HepG2 (cell line): Measurements from ENCODE around the gene DNAJB11. TPM values are rescaled to one million over a fixed set of nuclear protein-coding genes. Genes with fewer than 3 reads are reported as not detected.

Source experiments
- CENPBD1 ChIP-seq: sonication (generic); formaldehyde crosslinking; IDR thresholded peaks from 2 replicates; pipeline ENCODE4 v1.8.0; 2022; ENCODE audit warnings: missing genetic modification reagents, low read depth, mild to moderate bottlenecking, borderline replicate concordance
- ESRRA ChIP-seq: sonication (generic); formaldehyde crosslinking; IDR thresholded peaks from 2 replicates; pipeline ENCODE4 v1.5.1; 2020; ENCODE audit warnings: mild to moderate bottlenecking, low read depth, missing genetic modification reagents
- FOXO4 ChIP-seq: sonication (generic); formaldehyde crosslinking; conservative IDR thresholded peaks from 2 replicates; pipeline ENCODE4 v1.8.1; 2023; ENCODE audit warnings: missing genetic modification reagents
- GATA4 ChIP-seq: sonication (generic); IDR thresholded peaks from 2 replicates; pipeline ENCODE4 v1.6.1; 2016; ENCODE audit warnings: antibody characterized with exemption, low read depth, borderline replicate concordance
- HNF1A ChIP-seq, 2 experiments: sonication (generic) in 1 of 2; formaldehyde crosslinking in 1 of 2; IDR thresholded peaks; 2 replicates each; pipeline versions ENCODE4 v1.4.0 to v1.6.1; 2016 to 2020; ENCODE audit warnings: borderline replicate concordance in 1 of 2, low read depth in 1 of 2, mild to moderate bottlenecking in 1 of 2, missing genetic modification reagents in 1 of 2
- IKZF5 ChIP-seq: IDR thresholded peaks from 2 replicates; pipeline ENCODE4 v1.6.1; 2018; ENCODE audit warnings: missing genetic modification reagents, mild to moderate bottlenecking, missing compliant biosample characterization
- MTA3 ChIP-seq: sonication (generic); formaldehyde crosslinking; IDR thresholded peaks from 2 replicates; pipeline ENCODE4 v1.4.0; 2020; ENCODE audit warnings: missing genetic modification reagents
- NFAT5 ChIP-seq: sonication (generic); formaldehyde crosslinking; IDR thresholded peaks from 2 replicates; pipeline ENCODE4 v1.4.0; 2020; ENCODE audit warnings: missing genetic modification reagents
- ZNF547 ChIP-seq: sonication (generic); formaldehyde crosslinking; IDR thresholded peaks from 2 replicates; pipeline ENCODE4 v1.5.1; 2020; ENCODE audit warnings: mild to moderate bottlenecking, missing genetic modification reagents
- ZZZ3 ChIP-seq: sonication (generic); formaldehyde crosslinking; IDR thresholded peaks from 2 replicates; pipeline ENCODE4 v1.4.0; 2020; ENCODE audit warnings: missing genetic modification reagents, mild to moderate bottlenecking, borderline replicate concordance
- polyA plus RNA-seq, 8 experiments: library from polyadenylated mRNA; depleted of rRNA in 3 of 8; stranded (reverse) in 7 of 8; unstranded in 1 of 8; fragments of >200 nt; fragmentation: Illumina TruSeq in 4 of 8; extraction: Trizol in 4 of 8; gene quantifications; 2 replicates each; pipeline versions ENCODE4 v1.2.1 to v1.2.3, GENCODE V29; 2011 to 2016; ENCODE audit warnings: low read depth in 4 of 8, missing spikeins in 1 of 8, mixed read lengths in 1 of 8; ENCODE audit not compliant: insufficient read depth in 1 of 8
- total RNA-seq, 5 experiments: library from RNA; depleted of rRNA; stranded (reverse); fragments of >200 nt; fragmentation: Illumina TruSeq; extraction: Trizol; gene quantifications; 2 replicates each; pipeline ENCODE4 v1.2.3, GENCODE V29; 2016; ENCODE audit warnings: low read depth in 1 of 5

The DNAJB11 gene
- total and polyA plus RNA-seq, 2 of the 13 experiments (the other 11 are each of a cell fraction or from before 2014, with no cell fraction given), result 41.0 to 132 TPM

GRCh38 chr3:186620213-186621092, 49.9 kb downstream of the DNAJB11 start (continued):
- TF ChIP-seq ESRRA, result 0 out of 2 replicates have a peak, but pooled peaks have one; percentile 51
- TF ChIP-seq IKZF5 (CRISPR knock-in tag), result peak; percentile 27; the same call in 1 of the 2 replicates
- 0 out of 2 replicates have a peak, but pooled peaks have one; percentile 18 for TF ChIP-seq HNF1A (IDR thresholded peaks at IDR 0.05; ENCODE audit: low read depth)
- TF ChIP-seq HNF1A (CRISPR knock-in tag; IDR thresholded peaks at IDR 0.05; ENCODE audit: borderline replicate concordance), result 0 out of 2 replicates have a peak, but pooled peaks have one; percentile 12
- 0 out of 2 replicates have a peak, but pooled peaks have one; percentile 18 for TF ChIP-seq FOXO4 (CRISPR knock-in tag)
- peak; percentile 92; the same call in 1 of the 2 replicates for TF ChIP-seq CENPBD1 (CRISPR knock-in tag)
- peak; percentile 47; the same call in 1 of the 2 replicates for TF ChIP-seq ZZZ3
- TF ChIP-seq ZNF547 (CRISPR knock-in tag), result peak; percentile 63
- TF ChIP-seq MTA3 (CRISPR knock-in tag), result no peak
- peak; percentile 60; the same call in 1 of the 2 replicates for TF ChIP-seq NFAT5 (CRISPR knock-in tag)
- TF ChIP-seq GATA4, result peak; percentile 33
